WTC11 (cell line): ENCODE results near the gene PRM3. TPM values are rescaled to one million over a fixed set of nuclear protein-coding genes. Genes with fewer than 3 reads are reported as not detected.

Experiments used
- ATAC-seq: fragments of 200-7000 bp; cut with Tn5 transposase; 2 replicates; pipeline ENCODE4 v1.10.0; 2021; ENCODE audit warnings: mild to moderate bottlenecking, moderate library complexity
- CTCF ChIA-PET: fragments of 300-600 bp; sonication (Branson Sonifier 250); formaldehyde crosslinking; loops from one replicate; lab custom pipeline; 2021; ENCODE audit warnings: antibody characterized with exemption; lab: Charles Lee
- POLR2A ChIA-PET: fragments of 350-600 bp; sonication (Branson Sonifier 250); formaldehyde crosslinking; loops from one replicate; lab custom pipeline; 2021; ENCODE audit warnings: antibody characterized with exemption; lab: Charles Lee
- DNase-seq: peaks from one replicate; pipeline ENCODE4 v3.0.0; 2021; ENCODE audit warnings: low spot score
- H3K27ac Mint-ChIP-seq: 2 replicates; pipeline ENCODE4 v1.8.0; 2021; ENCODE audit warnings: mixed read lengths
- H3K27me3 Mint-ChIP-seq: 2 replicates; pipeline ENCODE4 v1.8.0; 2021; ENCODE audit warnings: low read depth, mild to moderate bottlenecking, moderate library complexity, mixed read lengths
- H3K36me3 Mint-ChIP-seq: 2 replicates; pipeline ENCODE4 v1.8.0; 2021; ENCODE audit warnings: mixed read lengths
- H3K4me1 Mint-ChIP-seq: 2 replicates; pipeline ENCODE4 v1.8.0; 2022; ENCODE audit warnings: mixed read lengths
- H3K4me3 Mint-ChIP-seq: 2 replicates; pipeline ENCODE4 v1.8.0; 2021; ENCODE audit warnings: mild to moderate bottlenecking, moderate library complexity, mixed read lengths
- H3K9me3 Mint-ChIP-seq: 2 replicates; pipeline ENCODE4 v1.8.0; 2021; ENCODE audit warnings: mixed read lengths
- ATF1 ChIP-seq: sonication (generic); formaldehyde crosslinking; IDR thresholded peaks from 2 replicates; pipeline ENCODE4 v1.8.1; 2023; ENCODE audit warnings: mild to moderate bottlenecking, moderate library complexity, missing genetic modification reagents
- ESRRA ChIP-seq: sonication (generic); formaldehyde crosslinking; IDR thresholded peaks from 2 replicates; pipeline ENCODE4 v1.8.1; 2022; ENCODE audit warnings: mild to moderate bottlenecking, missing genetic modification reagents, borderline replicate concordance
- GTF2I ChIP-seq: fragments of 250-450 bp; sonication (Bioruptor Pico); conservative IDR thresholded peaks from 2 replicates; pipeline ENCODE4 v1.4.0; 2021; ENCODE audit warnings: mild to moderate bottlenecking
- HMGA2 ChIP-seq: fragments of 250-450 bp; sonication (Bioruptor Pico); IDR thresholded peaks from 2 replicates; pipeline ENCODE4 v1.4.0; 2021; ENCODE audit warnings: mild to moderate bottlenecking, moderate library complexity
- JUN ChIP-seq: sonication (generic); formaldehyde crosslinking; IDR thresholded peaks from 2 replicates; pipeline ENCODE4 v1.8.0; 2023; ENCODE audit warnings: mild to moderate bottlenecking, missing genetic modification reagents
- NR1H2 ChIP-seq: sonication (generic); formaldehyde crosslinking; IDR thresholded peaks from 2 replicates; pipeline ENCODE4 v1.9.0; 2021; ENCODE audit warnings: mild to moderate bottlenecking, moderate library complexity, missing genetic modification reagents
- RELA ChIP-seq: sonication (generic); formaldehyde crosslinking; IDR thresholded peaks from 2 replicates; pipeline ENCODE4 v1.8.1; 2022; ENCODE audit warnings: missing genetic modification reagents, mild to moderate bottlenecking, borderline replicate concordance
- total RNA-seq: library from RNA; stranded (reverse); gene quantifications from 3 replicates; pipeline ENCODE4 v1.2.3, GENCODE V29; 2021
- TF ChIP-seq, protein P1 (sequence below): sonication (generic); formaldehyde crosslinking; conservative IDR thresholded peaks from 2 replicates; pipeline ENCODE4 v1.8.1; 2022; ENCODE audit warnings: mild to moderate bottlenecking, missing genetic modification reagents
- TF ChIP-seq, protein P2 (sequence below): sonication (generic); formaldehyde crosslinking; IDR thresholded peaks from 2 replicates; pipeline ENCODE4 v1.8.1; 2023; ENCODE audit warnings: mild to moderate bottlenecking, missing genetic modification reagents, moderate library complexity
- TF ChIP-seq, protein P3 (sequence below): sonication (generic); formaldehyde crosslinking; IDR thresholded peaks from 2 replicates; pipeline ENCODE4 v1.8.0; 2022; ENCODE audit warnings: mild to moderate bottlenecking, missing genetic modification reagents
- TF ChIP-seq, protein P4 (sequence below): sonication (generic); formaldehyde crosslinking; IDR thresholded peaks from 2 replicates; pipeline ENCODE4 v1.8.1; 2022; ENCODE audit warnings: low read depth, missing genetic modification reagents, borderline replicate concordance
- TF ChIP-seq, protein P5 (sequence below): sonication (generic); formaldehyde crosslinking; IDR thresholded peaks from 2 replicates; pipeline ENCODE4 v1.8.0; 2023; ENCODE audit warnings: missing genetic modification reagents
- TF ChIP-seq, protein P6 (sequence below): sonication (generic); formaldehyde crosslinking; IDR thresholded peaks from 2 replicates; pipeline ENCODE4 v1.8.1; 2023; ENCODE audit warnings: mild to moderate bottlenecking, missing genetic modification reagents
- TF ChIP-seq, protein P7 (sequence below): fragments of 250-450 bp; sonication (Bioruptor Pico); IDR thresholded peaks from 2 replicates; pipeline ENCODE4 v1.9.0; 2021; ENCODE audit warnings: mild to moderate bottlenecking, borderline replicate concordance
- TF ChIP-seq, protein P8 (sequence below): fragments of 250-450 bp; sonication (Bioruptor Pico); conservative IDR thresholded peaks from 2 replicates; pipeline ENCODE4 v1.9.0; 2021; ENCODE audit warnings: mild to moderate bottlenecking
- TF ChIP-seq, protein P9 (sequence below): sonication (generic); formaldehyde crosslinking; IDR thresholded peaks from 2 replicates; pipeline ENCODE4 v1.8.0; 2022; ENCODE audit warnings: mild to moderate bottlenecking, missing genetic modification reagents
- TF ChIP-seq, protein P10 (sequence below): sonication (generic); formaldehyde crosslinking; IDR thresholded peaks from 2 replicates; pipeline ENCODE4 v1.8.1; 2023; ENCODE audit warnings: mild to moderate bottlenecking, missing genetic modification reagents

The PRM3 gene
- total RNA-seq, 1 experiment from 2014 or later, result not detected

DNA sequence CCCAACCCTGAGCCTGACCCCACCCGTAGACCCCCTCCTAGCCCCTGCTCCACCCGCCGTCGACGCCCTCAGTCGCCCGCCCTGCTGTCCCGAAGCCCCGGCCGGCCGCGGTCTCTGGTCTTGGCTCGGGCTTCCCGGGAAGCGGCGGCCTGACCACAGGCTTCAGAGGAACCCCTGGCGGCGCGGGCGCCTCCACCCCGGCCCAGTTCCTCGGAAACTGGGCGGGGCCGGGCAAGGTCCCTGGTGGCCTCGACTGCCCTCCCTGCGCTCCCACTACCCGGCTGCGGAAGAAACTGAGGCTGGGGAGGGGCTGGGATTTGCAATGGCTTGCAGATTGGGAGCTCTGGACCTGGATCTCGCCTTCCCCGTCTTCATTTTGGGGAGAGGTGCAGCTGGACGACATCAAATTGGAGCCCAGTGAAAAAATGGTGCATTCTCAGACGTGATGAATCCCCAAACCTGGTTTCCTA, 16.7 kb downstream of the PRM3 start:
- no peaks in the 10 kb centered on the region; the same call in 1 of the 2 replicates for H3K27me3 Mint-ChIP-seq
- TF ChIP-seq, protein P1, sequence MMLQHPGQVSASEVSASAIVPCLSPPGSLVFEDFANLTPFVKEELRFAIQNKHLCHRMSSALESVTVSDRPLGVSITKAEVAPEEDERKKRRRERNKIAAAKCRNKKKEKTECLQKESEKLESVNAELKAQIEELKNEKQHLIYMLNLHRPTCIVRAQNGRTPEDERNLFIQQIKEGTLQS (CRISPR knock-in tag), result no peak
- no peak for TF ChIP-seq HMGA2 (CRISPR knock-in tag)
- TF ChIP-seq, protein P2, sequence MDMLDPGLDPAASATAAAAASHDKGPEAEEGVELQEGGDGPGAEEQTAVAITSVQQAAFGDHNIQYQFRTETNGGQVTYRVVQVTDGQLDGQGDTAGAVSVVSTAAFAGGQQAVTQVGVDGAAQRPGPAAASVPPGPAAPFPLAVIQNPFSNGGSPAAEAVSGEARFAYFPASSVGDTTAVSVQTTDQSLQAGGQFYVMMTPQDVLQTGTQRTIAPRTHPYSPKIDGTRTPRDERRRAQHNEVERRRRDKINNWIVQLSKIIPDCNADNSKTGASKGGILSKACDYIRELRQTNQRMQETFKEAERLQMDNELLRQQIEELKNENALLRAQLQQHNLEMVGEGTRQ (CRISPR knock-in tag), result no peak
- no peak for TF ChIP-seq ATF1 (CRISPR knock-in tag)
- TF ChIP-seq, protein P3, sequence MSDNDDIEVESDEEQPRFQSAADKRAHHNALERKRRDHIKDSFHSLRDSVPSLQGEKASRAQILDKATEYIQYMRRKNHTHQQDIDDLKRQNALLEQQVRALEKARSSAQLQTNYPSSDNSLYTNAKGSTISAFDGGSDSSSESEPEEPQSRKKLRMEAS, result no peak
- TF ChIP-seq, protein P4, sequence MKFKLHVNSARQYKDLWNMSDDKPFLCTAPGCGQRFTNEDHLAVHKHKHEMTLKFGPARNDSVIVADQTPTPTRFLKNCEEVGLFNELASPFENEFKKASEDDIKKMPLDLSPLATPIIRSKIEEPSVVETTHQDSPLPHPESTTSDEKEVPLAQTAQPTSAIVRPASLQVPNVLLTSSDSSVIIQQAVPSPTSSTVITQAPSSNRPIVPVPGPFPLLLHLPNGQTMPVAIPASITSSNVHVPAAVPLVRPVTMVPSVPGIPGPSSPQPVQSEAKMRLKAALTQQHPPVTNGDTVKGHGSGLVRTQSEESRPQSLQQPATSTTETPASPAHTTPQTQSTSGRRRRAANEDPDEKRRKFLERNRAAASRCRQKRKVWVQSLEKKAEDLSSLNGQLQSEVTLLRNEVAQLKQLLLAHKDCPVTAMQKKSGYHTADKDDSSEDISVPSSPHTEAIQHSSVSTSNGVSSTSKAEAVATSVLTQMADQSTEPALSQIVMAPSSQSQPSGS (CRISPR knock-in tag), result no peak
- TF ChIP-seq, protein P5, sequence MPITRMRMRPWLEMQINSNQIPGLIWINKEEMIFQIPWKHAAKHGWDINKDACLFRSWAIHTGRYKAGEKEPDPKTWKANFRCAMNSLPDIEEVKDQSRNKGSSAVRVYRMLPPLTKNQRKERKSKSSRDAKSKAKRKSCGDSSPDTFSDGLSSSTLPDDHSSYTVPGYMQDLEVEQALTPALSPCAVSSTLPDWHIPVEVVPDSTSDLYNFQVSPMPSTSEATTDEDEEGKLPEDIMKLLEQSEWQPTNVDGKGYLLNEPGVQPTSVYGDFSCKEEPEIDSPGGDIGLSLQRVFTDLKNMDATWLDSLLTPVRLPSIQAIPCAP (CRISPR knock-in tag), result no peak
- TF ChIP-seq, protein P6, sequence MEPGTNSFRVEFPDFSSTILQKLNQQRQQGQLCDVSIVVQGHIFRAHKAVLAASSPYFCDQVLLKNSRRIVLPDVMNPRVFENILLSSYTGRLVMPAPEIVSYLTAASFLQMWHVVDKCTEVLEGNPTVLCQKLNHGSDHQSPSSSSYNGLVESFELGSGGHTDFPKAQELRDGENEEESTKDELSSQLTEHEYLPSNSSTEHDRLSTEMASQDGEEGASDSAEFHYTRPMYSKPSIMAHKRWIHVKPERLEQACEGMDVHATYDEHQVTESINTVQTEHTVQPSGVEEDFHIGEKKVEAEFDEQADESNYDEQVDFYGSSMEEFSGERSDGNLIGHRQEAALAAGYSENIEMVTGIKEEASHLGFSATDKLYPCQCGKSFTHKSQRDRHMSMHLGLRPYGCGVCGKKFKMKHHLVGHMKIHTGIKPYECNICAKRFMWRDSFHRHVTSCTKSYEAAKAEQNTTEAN, result no peak
- TF ChIP-seq NR1H2 (CRISPR knock-in tag), result 0 out of 2 replicates have a peak, but pooled peaks have one; percentile 2
- no peak for TF ChIP-seq RELA (CRISPR knock-in tag)
- TF ChIP-seq, protein P7, sequence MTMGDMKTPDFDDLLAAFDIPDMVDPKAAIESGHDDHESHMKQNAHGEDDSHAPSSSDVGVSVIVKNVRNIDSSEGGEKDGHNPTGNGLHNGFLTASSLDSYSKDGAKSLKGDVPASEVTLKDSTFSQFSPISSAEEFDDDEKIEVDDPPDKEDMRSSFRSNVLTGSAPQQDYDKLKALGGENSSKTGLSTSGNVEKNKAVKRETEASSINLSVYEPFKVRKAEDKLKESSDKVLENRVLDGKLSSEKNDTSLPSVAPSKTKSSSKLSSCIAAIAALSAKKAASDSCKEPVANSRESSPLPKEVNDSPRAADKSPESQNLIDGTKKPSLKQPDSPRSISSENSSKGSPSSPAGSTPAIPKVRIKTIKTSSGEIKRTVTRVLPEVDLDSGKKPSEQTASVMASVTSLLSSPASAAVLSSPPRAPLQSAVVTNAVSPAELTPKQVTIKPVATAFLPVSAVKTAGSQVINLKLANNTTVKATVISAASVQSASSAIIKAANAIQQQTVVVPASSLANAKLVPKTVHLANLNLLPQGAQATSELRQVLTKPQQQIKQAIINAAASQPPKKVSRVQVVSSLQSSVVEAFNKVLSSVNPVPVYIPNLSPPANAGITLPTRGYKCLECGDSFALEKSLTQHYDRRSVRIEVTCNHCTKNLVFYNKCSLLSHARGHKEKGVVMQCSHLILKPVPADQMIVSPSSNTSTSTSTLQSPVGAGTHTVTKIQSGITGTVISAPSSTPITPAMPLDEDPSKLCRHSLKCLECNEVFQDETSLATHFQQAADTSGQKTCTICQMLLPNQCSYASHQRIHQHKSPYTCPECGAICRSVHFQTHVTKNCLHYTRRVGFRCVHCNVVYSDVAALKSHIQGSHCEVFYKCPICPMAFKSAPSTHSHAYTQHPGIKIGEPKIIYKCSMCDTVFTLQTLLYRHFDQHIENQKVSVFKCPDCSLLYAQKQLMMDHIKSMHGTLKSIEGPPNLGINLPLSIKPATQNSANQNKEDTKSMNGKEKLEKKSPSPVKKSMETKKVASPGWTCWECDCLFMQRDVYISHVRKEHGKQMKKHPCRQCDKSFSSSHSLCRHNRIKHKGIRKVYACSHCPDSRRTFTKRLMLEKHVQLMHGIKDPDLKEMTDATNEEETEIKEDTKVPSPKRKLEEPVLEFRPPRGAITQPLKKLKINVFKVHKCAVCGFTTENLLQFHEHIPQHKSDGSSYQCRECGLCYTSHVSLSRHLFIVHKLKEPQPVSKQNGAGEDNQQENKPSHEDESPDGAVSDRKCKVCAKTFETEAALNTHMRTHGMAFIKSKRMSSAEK (CRISPR knock-in tag), result no peak
- TF ChIP-seq JUN (CRISPR knock-in tag), result 0 out of 2 replicates have a peak, but pooled peaks have one; percentile 32
- TF ChIP-seq, protein P8, sequence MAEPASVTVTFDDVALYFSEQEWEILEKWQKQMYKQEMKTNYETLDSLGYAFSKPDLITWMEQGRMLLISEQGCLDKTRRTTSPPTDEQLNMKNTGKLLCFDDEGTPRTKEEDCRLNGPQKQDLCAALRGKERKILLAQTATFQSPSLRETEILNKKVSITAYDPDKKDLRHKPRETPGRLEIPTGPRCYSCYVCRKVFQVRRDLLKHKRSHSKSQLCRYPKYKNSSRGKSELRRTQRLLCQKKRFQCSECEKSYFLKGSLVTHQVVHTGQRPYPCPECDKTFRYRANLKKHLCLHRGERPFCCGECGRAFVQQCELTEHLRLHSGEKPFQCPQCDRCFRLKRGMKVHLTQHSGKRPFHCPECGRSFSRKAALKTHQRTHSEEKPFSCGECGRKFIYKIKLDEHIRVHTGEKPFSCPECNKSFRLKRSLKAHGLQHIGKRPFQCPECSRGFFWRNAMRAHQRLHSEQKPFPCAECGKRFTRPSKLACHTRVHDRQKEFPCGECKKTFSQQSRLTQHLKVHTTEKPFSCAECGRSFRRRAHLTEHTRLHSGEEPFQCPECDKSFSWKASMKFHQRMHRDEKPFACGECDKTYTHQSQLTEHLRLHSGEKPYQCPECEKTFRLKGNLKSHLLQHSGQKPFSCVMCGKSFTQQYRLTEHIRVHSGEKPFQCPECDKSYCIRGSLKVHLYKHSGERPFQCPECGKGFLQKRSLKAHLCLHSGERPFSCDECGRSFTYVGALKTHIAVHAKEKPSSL (CRISPR knock-in tag), result no peak
- TF ChIP-seq GTF2I (CRISPR knock-in tag), result no peak
- no peak for TF ChIP-seq ESRRA (CRISPR knock-in tag)
- TF ChIP-seq, protein P9, sequence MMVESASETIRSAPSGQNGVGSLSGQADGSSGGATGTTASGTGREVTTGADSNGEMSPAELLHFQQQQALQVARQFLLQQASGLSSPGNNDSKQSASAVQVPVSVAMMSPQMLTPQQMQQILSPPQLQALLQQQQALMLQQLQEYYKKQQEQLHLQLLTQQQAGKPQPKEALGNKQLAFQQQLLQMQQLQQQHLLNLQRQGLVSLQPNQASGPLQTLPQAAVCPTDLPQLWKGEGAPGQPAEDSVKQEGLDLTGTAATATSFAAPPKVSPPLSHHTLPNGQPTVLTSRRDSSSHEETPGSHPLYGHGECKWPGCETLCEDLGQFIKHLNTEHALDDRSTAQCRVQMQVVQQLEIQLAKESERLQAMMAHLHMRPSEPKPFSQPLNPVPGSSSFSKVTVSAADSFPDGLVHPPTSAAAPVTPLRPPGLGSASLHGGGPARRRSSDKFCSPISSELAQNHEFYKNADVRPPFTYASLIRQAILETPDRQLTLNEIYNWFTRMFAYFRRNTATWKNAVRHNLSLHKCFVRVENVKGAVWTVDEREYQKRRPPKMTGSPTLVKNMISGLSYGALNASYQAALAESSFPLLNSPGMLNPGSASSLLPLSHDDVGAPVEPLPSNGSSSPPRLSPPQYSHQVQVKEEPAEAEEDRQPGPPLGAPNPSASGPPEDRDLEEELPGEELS, result 0 out of 2 replicates have a peak, but pooled peaks have one; percentile 17
- TF ChIP-seq, protein P10, sequence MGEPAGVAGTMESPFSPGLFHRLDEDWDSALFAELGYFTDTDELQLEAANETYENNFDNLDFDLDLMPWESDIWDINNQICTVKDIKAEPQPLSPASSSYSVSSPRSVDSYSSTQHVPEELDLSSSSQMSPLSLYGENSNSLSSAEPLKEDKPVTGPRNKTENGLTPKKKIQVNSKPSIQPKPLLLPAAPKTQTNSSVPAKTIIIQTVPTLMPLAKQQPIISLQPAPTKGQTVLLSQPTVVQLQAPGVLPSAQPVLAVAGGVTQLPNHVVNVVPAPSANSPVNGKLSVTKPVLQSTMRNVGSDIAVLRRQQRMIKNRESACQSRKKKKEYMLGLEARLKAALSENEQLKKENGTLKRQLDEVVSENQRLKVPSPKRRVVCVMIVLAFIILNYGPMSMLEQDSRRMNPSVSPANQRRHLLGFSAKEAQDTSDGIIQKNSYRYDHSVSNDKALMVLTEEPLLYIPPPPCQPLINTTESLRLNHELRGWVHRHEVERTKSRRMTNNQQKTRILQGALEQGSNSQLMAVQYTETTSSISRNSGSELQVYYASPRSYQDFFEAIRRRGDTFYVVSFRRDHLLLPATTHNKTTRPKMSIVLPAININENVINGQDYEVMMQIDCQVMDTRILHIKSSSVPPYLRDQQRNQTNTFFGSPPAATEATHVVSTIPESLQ (CRISPR knock-in tag), result no peak
- H3K9me3 Mint-ChIP-seq, result no peaks in the 10 kb centered on the region
- ATAC-seq (peak; percentile 1), DNase-seq (peak; percentile 48)
- ChIA-PET POLR2A (interaction anchor here (0.6 to 3.0 kb wide), 29 partner anchors 16 to 1115 kb away, joined by 3 to 27 read pairs (median 4); no protein-coding TSS in a partner anchor), CTCF (interaction anchor here (0.6 to 5.1 kb wide), 49 partner anchors 9 to 409 kb away, joined by 3 to 104 read pairs (median 7); partner anchors contain the start of genes PRM1, PRM2, PRM3 and TNP2)
- peak overlapping the region; percentile 87 for H3K4me3 Mint-ChIP-seq
- H3K36me3 Mint-ChIP-seq, result peaks cover 19% of the 10 kb centered on the region
- H3K27ac Mint-ChIP-seq, result peak overlapping the region; percentile 95
- peaks cover 44% of the 10 kb centered on the region for H3K4me1 Mint-ChIP-seq
